Vagina (tissue), 2 donors: ENCODE measurements around the gene PIK3R3.

Experiments used
- CTCF ChIP-seq, 3 experiments: fragments of 450-650 bp in 2 of 3; fragments of 200-600 bp in 1 of 3; sonication (generic) in 1 of 3; IDR thresholded peaks; one replicate each; pipeline ENCODE4 v1.5.1; 2017 to 2019; ENCODE audit warnings: antibody characterized with exemption in 3 of 3, mild to moderate bottlenecking in 2 of 3, moderate library complexity in 2 of 3
- POLR2A ChIP-seq, 2 donors: fragments of 450-650 bp; IDR thresholded peaks; one replicate each; pipeline ENCODE4 v1.6.1; 2017; ENCODE audit warnings: antibody characterized with exemption in 2 of 2, mild to moderate bottlenecking in 2 of 2, moderate library complexity in 2 of 2
- POLR2AphosphoS5 ChIP-seq, 2 donors: sonication (generic); formaldehyde crosslinking; IDR thresholded peaks; one replicate each; pipeline ENCODE4 v1.9.0; 2017; ENCODE audit warnings: antibody characterized with exemption in 2 of 2, mild to moderate bottlenecking in 2 of 2, low read depth in 1 of 2; ENCODE audit not compliant: insufficient read depth in 1 of 2

GRCh38 chr1:46011121-46011695 is 121.2 kb downstream of the PIK3R3 start:
- TF ChIP-seq CTCF (IDR thresholded peaks at IDR 0.05) (no peak), POLR2A (IDR thresholded peaks at IDR 0.05) (no peak), POLR2AphosphoS5 (IDR thresholded peaks at IDR 0.05; ENCODE audit: insufficient read depth in 1 of 2, low read depth in 1 of 2) (no peak)
